HG03175 (cell line): ENCODE results near the gene MTNR1B.

Source experiments
- ATAC-seq: cut with Tn5 transposase; IDR thresholded peaks from one replicate; pipeline ENCODE4 v1.9.1; 2021; ENCODE audit warnings: mild to moderate bottlenecking, moderate library complexity; ENCODE audit not compliant: unreplicated experiment

Gene MTNR1B

DNA sequence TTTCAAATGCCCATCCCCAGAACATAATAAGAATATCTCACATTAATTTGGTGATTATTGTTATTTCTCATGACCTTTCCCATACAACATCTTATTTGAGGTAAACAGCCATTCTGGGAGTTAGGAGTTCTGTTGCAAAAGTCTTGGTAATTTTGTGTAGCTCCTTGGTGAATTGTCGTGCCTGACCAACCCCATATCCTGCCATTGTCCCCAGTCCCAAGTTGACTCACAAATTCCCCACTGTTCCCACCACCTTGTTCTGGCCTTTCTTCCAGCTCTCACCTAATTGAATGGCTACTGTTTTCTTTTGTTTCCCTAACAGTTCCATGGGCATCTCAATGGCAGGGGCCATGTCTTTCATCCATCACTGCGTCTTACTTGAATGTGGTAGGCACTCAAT is 8.0 kb downstream of the MTNR1B start:
- ATAC-seq: no peak

- ATAC-seq: no peak
These were observed 9.0 kb downstream of the MTNR1B start for GRCh38 chr11:92978271-92979111.

DNA sequence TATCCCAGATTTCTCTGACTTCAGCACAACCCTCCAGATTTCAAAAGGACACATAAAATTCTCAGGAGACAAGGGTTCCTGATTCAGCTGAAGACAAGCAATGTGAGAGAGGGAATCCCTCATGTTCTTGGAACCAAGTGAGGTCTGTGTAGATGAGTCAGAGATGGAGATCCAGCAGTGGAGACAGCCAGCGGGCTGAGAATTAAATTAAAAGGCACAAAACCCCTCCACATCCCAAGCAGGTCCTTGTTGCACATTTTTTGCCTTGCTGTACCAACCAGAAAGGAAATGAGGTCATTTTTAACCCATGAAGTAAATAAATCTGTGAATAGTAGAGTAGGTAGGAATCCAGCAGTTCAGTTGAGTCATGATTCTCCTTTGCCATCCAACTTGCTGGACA is 9.7 kb downstream of the MTNR1B start:
- ATAC-seq: no peak

- ATAC-seq: no peak
These were observed 10.9 kb downstream of the MTNR1B start for GRCh38 chr11:92980312-92980711.

GRCh38 chr11:92981508-92982043 is 12.1 kb downstream of the MTNR1B start:
- no peak for ATAC-seq

GRCh38 chr11:92986585-92986984 is 17.1 kb downstream of the MTNR1B start:
- no peak for ATAC-seq

GRCh38 chr11:92993004-92993403 is 23.6 kb downstream of the MTNR1B start:
- ATAC-seq: no peak

GRCh38 chr11:93000511-93001476 is 31.3 kb downstream of the MTNR1B start:
- ATAC-seq: no peak

- ATAC-seq: no peak
These were observed 32.4 kb downstream of the MTNR1B start for GRCh38 chr11:93001806-93002205.

DNA sequence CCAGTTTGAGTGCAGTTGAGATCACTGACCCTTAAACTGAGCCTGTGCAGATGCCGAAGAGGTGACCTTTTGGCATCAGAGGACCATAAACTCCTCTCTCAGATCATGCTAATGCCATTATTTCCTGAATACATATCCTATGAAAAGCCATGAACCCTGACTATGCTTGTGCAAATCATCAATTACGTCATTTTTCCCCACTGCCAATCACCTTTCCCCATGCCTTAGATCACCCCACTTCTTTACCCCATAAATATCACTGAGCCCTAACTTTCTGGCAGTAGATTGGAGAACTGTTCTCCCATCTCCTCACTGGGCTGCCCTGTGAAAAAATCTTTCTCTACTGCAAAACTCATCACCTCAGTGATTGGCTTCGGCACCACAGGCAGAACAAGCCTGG is 32.9 kb downstream of the MTNR1B start:
- no peak for ATAC-seq

DNA sequence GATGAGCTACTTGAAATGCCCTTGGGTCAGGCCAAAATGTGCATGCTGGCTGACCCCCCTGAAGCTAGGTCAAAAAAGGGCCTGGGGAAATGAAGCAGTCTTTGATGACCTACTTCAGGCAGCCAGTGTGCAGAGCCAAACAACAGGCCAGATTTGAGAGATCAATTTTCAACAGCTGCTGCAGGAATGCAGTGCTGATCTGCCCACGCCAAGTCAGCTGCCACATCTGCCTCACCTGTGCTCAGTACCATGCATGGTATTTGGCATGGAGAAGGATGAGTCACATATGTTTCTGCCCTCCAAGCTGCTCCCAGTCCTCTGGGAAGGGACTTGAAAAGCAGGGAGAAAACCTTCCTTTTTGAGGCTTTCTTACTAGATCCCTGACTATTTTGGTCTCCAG is 35.8 kb downstream of the MTNR1B start:
- no peak for ATAC-seq

- no peak for ATAC-seq
These were observed 44.2 kb downstream of the MTNR1B start for GRCh38 chr11:93013646-93014045.

- ATAC-seq: no peak
These were observed 47.1 kb downstream of the MTNR1B start for GRCh38 chr11:93016595-93016994.

DNA sequence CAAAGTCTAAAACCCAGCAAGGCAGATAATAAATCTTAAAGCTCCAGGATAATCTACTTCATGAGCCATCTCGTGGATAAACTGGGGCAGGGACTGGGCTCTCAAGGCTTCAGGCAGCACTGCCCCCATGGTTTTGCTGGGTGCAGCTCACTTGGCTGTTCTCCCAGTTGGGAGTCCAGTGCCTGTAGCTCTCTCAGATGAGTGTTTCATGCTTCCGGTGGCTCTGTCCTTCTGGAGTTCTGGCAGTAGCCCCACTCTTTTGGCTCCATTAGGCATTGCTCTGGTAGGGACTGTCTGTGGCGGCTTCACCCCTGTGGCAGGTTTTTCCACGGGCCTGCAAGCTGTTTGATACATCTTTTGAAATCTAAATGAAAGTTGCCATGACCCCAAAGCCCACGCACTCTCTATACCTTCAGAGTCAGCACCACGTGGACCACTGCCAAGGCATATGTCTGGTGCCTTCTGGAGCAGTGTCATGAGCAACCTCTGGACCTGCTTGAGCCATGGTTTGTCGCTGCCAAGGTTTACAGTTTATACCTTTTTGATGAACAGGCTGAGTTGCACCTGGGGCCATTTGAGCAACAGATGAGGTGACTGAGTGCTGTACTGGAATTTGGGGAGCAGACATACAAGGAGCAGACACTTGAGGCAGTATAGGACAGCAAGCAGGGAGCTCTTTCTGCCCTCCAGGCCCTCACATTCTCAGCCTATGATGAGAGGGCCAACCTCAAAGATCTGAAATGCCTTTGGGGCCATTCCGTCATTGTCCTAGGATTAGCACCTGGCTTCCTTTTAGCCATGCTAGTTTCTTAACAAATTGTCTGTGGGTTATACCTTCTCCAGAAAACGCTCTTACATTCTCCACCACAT is 48.6 kb downstream of the MTNR1B start:
- ATAC-seq: no peak

GRCh38 chr11:93020248-93021046 is 51.0 kb downstream of the MTNR1B start:
- no peak for ATAC-seq

- no peak for ATAC-seq
These were observed 54.9 kb downstream of the MTNR1B start for GRCh38 chr11:93024369-93024768.

DNA sequence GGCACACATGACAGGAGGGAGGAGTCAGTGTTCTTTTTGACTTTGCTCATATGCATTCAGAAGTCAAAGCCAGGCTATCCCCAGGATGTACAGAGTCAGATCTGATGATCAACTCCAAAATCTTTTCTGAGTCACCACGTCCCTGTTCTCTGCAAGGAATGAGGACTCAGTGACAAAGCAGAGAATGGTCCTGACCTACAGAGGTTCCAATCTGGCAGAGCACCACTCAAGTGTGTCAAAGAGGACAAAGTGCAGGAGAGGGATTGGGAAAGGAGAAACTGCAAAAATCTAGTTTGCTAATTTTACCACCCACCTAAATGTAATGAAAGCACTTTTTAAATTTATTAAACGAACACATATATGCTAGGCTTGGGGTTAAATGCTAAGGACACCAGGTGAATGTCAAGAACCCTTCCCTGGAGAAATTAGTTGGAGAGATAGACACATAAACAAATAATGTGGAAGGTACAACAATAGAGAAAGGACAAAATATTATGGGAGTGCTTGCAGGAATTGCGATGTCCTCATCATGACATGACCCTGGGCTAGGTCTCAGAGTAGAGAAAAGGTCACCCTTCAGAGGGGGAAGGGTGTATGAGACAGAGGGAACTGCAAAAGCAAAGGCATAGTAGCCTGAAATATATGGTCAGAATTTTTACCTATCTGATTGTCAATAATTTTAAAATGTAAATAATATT is 56.3 kb downstream of the MTNR1B start:
- ATAC-seq: no peak

GRCh38 chr11:93028960-93029522 is 59.6 kb downstream of the MTNR1B start:
- no peak for ATAC-seq

GRCh38 chr11:93031386-93031785 is 61.9 kb downstream of the MTNR1B start:
- no peak for ATAC-seq
